Kasumi-1 (cell line): ENCODE results near the gene UBD.

Experiments used
- DNase-seq, 2 experiments: peaks; one replicate each; lab custom pipeline; 2025; lab: John Stamatoyannopoulos, UW

Gene UBD

DNA sequence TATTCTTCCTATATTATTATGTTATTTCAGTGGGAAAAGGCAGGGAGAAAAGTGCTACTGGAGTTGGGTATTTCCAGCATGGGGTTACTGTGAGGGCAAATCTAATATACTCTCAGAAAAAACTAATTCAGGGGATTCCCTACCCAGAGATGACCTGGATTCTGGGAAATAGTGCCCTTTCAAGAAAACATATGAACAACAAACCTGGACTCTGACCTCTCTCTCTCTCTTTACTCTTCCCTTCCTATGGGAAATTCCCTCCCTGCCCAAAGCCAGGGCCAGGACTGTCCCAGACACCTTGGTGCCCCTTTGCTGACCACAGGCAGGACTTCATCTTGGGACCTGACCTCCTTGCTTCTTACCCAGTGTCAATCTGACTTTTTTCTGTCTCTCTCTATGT is 1.6 kb upstream of the UBD start:
- no peak for DNase-seq

DNA sequence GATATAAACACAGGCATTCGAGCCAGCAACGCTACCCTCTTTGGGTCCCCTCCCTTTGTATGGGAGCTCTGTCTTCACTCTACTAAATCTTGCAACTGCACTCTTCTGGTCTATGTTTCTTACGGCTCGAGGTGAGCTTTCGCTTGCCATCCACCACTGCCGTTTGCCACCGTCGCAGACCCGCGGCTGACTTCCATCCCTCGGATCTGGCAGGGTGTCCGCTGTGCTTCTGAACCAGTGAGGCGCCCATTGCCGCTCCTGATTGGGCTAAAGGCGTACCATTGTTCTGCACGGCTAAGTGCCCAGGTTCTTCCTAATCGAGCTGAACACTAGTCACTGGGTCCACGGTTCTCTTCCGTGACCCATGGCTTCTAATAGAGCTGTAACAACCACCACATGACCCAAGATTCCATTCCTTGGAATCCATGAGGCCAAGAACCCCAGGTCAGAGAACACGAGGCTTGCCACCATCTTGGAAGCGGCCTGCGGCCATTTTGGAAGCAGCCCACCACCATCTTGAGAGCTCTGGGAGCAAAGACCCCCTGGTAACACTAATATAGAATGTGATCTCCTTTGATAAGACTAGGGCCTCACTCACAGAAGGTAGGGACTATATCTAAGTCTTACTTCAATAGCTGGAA is 973 bp downstream of the UBD start:
- DNase-seq, result no peak

DNA sequence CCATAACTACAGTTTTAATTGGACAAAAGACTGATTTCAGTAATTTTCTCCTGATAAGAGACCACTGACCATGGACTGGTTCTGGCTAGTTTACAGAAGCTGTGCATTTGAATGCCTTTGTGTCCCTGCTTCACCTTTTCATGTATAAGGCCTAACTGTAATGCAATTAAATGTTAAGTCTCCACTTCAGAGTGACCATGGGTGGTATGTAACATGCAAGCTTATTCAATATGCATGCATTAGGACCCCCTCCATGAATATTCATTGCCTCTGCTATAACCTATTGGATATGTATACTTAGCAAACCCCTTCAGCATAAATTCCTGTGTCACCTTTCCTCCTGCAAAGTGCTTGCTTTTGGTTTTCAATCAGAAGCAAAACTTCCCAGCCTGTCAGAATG is 2.2 kb downstream of the UBD start:
- no peak for DNase-seq

DNA sequence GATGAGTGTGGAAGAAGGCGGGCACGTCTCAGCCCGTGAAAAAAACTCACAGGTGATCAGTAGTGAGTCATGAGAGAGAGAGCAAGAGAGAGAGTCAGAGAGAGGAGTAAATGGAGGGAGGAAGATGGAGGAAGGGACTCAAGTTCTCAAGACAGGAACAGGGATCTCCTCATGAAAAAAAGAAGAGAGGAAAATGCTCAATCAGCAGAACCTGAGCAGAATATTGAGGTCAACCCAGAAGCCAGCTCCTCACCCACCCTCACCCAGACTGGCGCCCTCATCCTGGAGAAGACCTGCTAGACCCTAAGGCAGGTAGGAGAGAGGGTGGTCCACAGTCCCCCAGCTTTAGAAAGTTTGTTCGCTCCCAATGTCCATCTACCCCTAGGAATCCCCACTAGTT is 4.8 kb downstream of the UBD start:
- DNase-seq, result no peak

DNA sequence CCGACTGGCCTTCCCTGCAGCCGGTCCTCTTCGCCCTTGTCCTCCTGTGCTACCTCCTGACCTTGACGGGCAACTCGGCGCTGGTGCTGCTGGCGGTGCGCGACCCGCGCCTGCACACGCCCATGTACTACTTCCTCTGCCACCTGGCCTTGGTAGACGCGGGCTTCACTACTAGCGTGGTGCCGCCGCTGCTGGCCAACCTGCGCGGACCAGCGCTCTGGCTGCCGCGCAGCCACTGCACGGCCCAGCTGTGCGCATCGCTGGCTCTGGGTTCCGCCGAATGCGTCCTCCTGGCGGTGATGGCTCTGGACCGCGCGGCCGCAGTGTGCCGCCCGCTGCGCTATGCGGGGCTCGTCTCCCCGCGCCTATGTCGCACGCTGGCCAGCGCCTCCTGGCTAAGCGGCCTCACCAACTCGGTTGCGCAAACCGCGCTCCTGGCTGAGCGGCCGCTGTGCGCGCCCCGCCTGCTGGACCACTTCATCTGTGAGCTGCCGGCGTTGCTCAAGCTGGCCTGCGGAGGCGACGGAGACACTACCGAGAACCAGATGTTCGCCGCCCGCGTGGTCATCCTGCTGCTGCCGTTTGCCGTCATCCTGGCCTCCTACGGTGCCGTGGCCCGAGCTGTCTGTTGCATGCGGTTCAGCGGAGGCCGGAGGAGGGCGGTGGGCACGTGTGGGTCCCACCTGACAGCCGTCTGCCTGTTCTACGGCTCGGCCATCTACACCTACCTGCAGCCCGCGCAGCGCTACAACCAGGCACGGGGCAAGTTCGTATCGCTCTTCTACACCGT is 6.1 kb downstream of the UBD start:
- DNase-seq, result no peak

DNA sequence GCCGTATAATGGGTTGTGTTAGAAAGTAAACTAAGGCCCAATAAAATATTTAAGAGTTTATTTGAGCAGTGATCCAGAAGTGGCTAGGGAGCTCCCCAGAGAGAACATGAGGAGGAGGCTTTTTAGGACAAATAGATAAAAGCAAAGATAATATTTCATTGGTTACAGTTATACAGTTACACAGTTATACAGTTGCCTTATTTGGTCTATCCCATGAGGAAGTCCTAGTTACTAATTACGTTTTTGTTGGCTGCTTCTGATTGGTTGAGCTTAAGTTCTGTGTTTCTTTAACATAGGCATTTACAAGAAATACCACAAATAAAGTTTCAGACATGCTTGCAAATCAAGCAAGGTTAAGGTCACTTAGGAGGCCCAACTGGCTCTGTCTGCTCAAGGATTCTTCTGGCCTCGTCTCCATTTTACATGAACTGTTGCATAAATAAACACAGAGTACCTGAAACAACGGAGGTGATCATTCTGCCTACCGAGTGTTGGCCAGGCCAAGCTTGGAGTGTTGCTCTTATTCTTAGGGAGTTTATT is 7.0 kb downstream of the UBD start:
- no peak for DNase-seq

DNA sequence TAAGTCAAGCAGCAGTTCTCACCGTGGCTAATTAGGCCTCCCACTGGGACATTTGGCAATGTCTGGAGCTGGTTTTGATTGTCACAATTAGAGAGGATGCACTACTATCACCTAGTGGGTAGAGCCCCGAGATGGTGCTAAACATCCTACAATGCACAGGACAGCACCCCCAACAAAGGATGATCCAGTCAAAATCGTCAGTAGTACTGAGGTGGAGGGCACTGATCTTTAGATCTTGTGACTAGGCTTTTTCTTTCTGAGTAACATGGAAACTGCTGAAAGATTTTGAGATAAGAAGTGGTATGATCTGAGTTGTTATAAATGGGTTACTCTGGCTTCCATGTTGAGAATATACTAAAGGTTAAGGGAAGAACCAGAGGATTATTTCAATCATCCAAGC is 12.0 kb downstream of the UBD start:
- no peak for DNase-seq

DNA sequence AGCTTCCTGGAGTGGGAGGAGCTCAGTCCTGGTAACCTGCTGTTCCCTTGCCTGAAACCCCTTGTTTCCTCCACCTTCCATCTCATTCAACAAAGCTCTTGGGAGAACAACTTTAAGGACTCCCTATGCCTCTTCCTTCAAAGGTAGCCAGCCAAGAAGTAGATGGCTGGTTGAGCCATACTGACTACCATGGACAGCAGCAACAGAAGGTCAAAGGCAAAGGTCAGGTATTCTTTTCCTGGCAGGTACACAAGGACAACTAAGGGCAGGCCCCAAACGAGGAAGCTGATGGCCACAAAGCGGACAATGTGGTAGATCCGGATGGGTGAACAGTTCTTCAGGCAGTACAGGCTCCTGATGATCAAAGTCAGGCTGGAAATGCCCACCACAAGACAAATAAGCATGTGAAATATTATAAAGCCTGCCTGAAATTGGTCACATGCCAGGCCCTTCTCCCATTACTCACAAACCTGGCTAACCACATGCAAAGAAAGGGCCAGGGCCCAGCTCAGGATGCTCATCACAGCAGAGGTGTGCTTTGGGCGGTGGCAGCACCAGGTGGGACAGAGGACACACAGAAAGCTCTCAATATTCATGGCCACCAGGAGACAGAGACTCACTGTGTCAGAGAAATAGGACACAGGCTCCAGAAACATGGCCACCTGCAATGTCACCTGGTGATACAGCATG is 21.7 kb downstream of the UBD start:
- no peak for DNase-seq

DNA sequence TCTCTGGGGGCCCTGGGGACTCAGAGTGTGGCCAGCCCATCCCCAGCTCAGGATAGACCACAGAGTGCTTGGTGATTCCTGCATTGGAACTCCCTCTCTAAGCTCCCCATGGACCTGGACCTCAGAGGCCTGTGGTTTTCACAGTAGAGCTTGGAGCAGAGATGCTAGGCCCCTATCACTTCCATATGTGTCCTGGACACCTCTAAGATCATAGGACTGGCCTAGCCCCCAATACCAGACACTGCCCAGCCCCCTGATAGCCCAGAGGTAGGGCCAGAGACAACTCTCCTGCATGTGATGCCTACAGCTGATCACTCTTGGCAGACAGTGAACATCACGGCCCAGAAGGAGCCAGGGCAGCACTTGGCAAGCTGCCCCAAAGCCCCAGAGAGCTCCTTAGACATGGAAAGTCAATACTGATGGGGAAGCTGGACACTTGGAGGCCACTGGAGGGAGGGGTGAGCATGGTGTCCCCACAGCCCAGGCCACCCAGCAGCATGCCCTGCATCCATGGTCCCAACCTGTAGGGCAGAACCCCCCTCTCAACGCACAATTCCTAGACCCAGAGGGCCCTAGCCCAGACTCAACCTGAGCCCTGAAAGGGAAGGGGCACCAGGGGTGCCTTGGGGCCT is 27.1 kb downstream of the UBD start:
- DNase-seq, result no peak

DNA sequence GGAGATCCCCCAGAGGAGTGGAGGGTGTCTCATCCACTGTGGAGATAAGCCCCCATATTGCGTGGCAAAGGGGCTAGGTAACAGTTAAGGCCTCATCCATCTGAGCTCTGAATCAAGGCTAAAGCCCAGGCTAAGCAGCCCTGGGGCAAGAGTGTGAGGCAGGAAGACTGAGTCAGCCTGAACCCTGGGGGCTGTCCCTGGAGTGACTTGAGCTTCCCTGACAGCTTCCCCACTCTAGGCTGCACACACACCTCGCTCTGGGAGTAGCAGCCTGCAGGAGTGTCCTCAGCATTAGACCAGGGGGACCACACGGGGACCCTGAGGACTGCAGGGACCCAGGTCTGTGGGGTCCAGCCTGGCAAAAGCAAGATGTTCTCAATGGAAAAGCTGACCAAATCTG is 27.9 kb downstream of the UBD start:
- no peak for DNase-seq

DNA sequence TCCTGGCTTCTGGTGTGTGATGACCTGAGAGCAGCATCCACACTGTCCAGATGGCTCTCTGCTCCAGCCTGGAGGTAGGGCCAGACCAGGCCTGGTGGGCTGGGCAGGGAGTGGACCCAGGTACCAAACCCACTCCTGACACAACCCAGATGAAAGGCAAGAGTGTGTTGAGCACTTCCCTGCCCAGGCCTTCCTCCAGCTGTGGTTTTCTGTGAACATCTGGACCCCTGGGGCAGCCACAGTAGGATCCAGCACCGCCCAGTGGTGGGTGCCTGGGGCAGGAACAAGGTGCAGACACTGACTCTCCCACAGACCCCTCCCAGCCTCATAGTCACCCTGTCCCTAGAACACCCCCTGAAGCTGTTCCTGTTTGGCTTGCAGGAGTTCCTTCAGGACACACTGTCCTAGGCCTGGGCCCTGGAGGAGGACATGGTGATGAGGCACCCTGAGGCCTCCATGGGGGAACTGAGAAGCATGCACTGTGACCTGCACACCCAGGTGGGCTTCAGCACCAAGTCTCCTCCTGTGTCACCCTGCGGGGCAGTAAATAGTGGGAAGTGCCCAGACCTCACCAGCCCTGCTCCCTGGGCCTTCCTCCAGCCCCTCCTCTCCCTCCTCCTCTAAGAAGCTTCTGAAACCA is 28.7 kb downstream of the UBD start:
- no peak for DNase-seq

DNA sequence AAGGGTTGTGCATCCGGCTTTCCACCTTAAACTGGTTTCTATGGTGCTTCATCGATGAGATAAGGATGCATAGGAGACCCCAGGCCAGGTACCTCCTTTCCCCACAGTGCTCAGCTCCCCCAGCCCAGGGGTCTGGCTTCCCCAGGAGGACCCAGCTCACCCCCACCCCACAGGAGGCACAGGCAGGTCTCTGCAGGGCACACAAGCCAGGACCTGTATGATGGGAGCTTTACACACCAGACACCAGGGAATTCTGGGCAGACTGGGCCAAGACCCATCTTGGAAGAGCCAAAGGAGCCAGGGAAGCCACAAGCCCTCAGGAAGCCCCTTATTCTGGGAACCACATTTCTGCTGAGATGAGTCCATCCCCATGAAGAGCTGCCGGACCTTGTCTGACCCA is 29.6 kb downstream of the UBD start:
- DNase-seq, result no peak

DNA sequence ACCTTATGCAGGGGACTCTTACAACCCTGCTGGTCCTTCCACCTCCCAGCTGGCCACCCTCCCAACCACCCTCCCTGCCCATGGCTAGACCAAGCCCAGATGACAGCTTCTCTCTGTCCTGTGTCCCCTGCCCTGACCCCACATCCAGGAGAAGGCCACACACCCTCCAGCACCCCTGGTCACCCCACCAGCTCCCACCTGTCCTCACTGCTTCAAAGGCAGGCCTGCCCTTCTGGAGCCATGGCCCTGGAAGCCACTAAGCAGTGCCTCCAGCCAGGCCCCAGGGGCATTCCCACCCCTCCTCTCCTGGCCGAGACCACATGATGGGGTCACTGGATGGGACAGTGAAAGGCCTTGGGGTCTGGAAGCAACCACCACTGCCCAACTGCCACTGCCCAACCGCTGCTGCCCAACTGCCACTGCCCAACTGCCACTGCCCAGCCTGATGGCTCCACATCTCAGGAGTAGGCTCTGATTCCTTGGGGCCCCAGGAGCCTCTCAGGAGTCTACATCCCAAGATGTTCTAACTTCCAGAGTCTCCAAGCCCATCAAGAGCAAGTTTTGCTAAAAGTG is 30.5 kb downstream of the UBD start:
- no peak for DNase-seq

DNA sequence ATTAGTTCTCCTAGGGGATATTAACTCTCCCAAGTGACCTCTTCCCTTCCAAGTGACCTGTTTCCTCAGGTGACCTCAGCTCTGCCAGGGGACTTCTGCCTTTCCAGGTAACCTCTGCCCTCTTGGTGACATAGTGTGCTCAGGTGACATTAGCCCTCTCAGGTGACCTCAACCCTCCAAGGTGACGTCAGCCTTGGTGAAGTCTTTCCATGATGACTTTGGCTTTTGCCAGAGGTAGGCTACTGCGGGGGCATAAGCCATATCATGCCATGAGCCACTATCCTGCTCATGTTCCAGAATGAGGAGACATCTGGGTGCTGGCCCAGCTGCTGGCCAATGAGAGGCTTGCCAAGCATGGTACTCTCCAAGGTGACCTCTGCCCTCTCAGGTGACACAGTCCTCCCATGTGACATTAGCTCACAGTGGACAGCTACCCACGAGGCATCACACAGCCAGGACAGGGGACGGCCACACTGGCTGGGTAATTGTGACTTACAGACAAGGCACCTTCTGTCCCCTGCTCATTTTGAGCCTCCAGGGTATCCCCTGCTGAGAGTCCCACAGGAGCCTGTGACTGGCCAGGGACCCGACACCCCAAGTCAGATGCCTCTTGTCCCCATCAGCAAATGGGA is 31.1 kb downstream of the UBD start:
- DNase-seq, result no peak

DNA sequence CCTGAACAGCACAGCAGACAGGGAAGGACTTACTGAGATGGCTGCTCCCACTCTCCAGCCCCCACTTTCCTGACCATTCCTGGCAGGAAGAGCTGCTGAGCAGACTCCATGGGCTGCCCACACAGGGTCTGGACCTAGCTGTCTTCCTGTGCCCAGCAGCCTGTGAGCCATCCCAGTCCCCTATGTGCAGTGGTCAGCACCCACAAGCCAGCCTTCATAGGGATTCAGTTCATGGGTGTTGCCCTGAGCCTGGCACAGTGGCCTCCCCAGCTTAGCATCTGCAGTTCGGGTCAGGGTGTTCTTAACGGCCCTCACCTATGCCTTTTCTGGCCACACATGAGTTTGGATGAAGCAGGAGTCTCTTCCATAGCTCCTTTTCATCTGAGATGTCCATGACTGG is 32.0 kb downstream of the UBD start:
- DNase-seq, result no peak

DNA sequence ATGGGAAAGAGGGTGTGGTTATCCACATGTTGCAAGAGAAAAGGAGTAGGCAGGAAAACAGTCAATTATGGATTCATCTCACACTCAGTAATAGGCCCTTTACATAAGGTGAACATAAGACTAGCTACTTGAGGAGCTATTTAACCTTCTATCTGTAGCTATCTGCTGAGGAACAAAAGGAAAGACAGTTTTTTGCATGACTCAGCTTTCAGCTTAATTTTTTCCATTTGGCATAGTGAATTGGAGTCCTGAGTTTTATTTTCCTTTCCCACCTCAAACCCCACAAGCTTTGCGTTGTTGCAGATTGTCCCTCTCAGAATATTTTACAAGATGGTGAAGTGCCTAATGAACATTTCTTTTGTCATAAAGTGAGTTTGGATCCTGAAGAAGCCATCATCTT is 32.4 kb downstream of the UBD start:
- DNase-seq, result no peak

DNA sequence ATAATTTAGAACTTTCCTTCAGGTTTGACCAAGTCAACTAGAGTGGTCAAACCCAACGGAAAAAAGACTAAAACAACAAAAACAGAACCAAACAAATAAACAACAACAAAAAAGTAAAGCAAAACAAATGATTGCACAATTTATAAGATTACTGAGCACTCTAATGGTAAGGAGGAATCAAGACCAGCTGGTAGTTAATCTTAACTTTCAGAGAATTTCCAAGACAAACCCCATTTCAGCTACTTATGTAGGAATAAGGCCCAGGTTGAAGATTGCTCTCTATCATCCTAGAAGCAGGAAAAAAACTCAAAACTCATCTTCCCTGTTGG is 34.3 kb downstream of the UBD start:
- no peak for DNase-seq

DNA sequence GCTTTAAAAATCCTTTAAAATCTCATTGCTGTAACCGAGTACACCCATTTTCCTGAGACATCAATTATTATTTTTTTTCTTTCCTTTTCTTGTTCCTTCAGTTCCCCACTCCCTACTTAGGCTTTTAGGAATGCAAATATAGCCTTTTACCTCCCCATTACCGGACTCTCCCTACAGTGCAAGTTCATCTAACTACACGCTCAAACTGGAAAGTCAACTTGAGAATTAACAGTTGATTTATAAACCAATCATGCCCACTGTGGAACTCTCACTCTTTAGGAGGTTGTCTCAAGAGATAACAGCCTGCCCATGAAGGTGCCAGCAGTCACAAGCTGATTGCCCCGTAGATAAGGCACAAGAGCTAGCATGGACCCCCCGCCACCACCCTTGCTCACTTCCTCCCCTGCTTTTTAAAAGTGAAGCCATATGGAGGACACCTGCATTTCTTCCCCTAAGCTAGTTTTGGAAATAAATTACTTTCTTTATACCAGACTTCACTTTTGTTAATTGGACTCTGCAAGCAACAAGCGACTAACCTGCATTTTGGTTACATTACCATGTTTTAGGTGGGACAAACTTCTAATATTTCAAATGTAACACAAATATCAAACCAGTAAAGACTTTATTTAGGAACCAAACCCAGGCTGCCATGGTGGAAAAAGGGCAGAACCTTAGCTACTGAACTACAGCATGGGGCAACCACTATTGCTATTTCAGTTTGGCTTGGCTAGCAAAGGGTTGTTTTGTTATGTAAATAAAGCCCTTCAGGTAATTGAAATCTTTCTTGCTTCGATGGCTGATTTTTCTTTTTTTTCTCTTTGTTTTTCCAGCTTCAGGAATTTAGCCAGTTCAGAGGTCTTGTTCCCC is 34.9 kb downstream of the UBD start:
- DNase-seq, result no peak

DNA sequence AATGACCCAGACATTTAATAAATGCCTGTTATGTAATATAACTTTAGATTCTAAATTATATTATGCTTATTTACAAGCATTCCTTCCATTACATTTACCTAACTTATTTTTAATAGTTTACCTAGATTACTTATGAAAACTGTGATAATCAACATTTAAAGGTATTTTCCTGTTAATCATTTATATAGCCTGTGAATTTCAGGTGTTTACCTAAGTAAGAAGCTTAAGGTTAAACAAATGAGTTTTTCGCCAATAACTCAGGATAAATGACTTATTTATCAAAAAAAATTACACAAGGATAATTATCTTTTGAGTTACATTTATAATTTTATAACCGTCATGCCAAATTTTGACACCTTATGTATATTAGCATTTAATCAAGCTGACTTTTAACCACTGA is 35.5 kb downstream of the UBD start:
- no peak for DNase-seq

DNA sequence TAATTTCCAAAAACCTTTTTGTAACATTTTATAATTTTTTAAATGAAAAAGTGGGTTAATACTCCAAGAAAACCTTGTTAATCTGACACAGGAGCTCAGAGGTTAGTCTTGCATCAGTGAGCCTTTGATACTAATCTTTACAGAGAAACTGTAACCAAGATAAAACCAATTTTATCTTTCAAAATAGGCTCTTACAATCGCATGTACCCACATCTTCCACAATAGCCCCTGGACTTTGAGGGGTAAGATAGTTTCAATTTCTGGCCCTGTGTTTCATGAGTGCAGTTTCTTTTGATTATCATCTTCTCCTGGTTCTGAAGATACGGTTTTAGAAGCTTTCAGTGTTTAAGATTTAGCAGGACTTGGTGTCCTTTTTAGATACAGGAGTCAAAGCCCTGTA is 37.3 kb downstream of the UBD start:
- no peak for DNase-seq
